ENCODE data around the gene BAHCC1.

DNA sequence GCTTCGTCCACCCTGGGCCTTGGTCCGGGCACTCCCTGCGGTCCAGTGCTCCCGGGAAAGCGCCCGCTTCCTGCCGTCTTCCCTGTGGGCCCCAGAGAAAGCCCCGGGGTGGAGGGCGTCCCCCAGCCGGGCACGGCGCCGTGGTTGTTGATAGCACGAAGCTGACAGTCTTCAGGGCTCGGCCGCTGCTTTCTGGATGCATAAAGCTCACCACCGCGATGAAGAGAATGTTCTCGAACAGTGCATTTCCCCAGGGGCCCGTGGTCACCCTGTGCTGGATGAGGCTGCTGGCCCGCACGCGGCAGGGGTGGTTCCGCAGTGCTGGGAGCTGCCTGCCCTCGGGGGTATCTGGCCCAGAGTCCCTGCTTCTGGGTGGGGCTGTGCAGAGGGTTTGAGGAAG lies 53.2 kb downstream of the BAHCC1 start:
- TF ChIP-seq CTCF (IDR thresholded peaks at IDR 0.05; ENCODE audit: low read length) = no peak
- TF ChIP-seq EZH2phosphoT487 (IDR thresholded peaks at IDR 0.05; ENCODE audit: low read length) = no peak
